LoVo (cell line): ENCODE measurements around the gene RHBDL2.
"Not testable (repeated sequence)": the region's sequence is repeated elsewhere in the genome, so short reads cannot be mapped to it uniquely, and the experiment has no call there.

Source experiments
- DNase-seq: peaks from one replicate; pipeline ENCODE4 v3.0.0-alpha.2; 2016; ENCODE audit warnings: low spot score

The RHBDL2 gene

GRCh38 chr1:38941527-38942019, at the start of gene RHBDL2:
RHBDL2 (minus strand) TSS chr1:38941830; CDS start chr1:38919212, 22,618 bp downstream.
- DNase-seq: peak; percentile 39

GRCh38 chr1:38990738-38991637, 49.4 kb upstream of the RHBDL2 start, which contains the start of gene AKIRIN1:
AKIRIN1 (plus strand) TSS chr1:38991276; CDS start chr1:38991381, 105 bp downstream.
- DNase-seq: peak; percentile 94

- DNase-seq: no peak
Observed at GRCh38 chr1:38990386-38990737, 48.7 kb upstream of the RHBDL2 start.

GRCh38 chr1:38989979-38990378, 48.3 kb upstream of the RHBDL2 start:
- no peak for DNase-seq

GRCh38 chr1:38979380-38979779, 37.8 kb upstream of the RHBDL2 start:
- DNase-seq: not testable (repeated sequence)

- DNase-seq: not testable (repeated sequence)
Observed at GRCh38 chr1:38978245-38978542, 36.6 kb upstream of the RHBDL2 start.

- not testable (repeated sequence) for DNase-seq
Observed at GRCh38 chr1:38977399-38978244, 36.0 kb upstream of the RHBDL2 start.

GRCh38 chr1:38973659-38974437, 32.2 kb upstream of the RHBDL2 start:
- DNase-seq: no peak

GRCh38 chr1:38973145-38973544, 31.5 kb upstream of the RHBDL2 start:
- not testable (repeated sequence) for DNase-seq

GRCh38 chr1:38964140-38964548, 22.5 kb upstream of the RHBDL2 start:
- no peak for DNase-seq

GRCh38 chr1:38962560-38962959, 20.9 kb upstream of the RHBDL2 start:
- DNase-seq: no peak

- no peak for DNase-seq
Observed at GRCh38 chr1:38962113-38962512, 20.5 kb upstream of the RHBDL2 start.

- no peak for DNase-seq
Observed at GRCh38 chr1:38958967-38959366, 17.3 kb upstream of the RHBDL2 start.

GRCh38 chr1:38953433-38953860, 11.8 kb upstream of the RHBDL2 start:
- no peak for DNase-seq

- DNase-seq: no peak
Observed at GRCh38 chr1:38950553-38950952, 8.9 kb upstream of the RHBDL2 start.

GRCh38 chr1:38944547-38944946, 2.9 kb upstream of the RHBDL2 start:
- no peak for DNase-seq

- DNase-seq: no peak
Observed at GRCh38 chr1:38942664-38943428, 1.2 kb upstream of the RHBDL2 start.

GRCh38 chr1:38941093-38941492, 537 bp downstream of the RHBDL2 start:
- DNase-seq: no peak

GRCh38 chr1:38940339-38941047, 1.1 kb downstream of the RHBDL2 start:
- no peak for DNase-seq

GRCh38 chr1:38938722-38939260, 2.8 kb downstream of the RHBDL2 start:
- no peak for DNase-seq
